ENCODE data around the gene COX4I1. TPM values are rescaled to one million over a fixed set of nuclear protein-coding genes. Genes with fewer than 3 reads are reported as not detected.

Gene COX4I1
- total and polyA plus RNA-seq, 10 of the 15 experiments (the other 5 are each of a cell fraction or from before 2014, with no cell fraction given), result 480 to 1,889 (median 872) TPM

DNA sequence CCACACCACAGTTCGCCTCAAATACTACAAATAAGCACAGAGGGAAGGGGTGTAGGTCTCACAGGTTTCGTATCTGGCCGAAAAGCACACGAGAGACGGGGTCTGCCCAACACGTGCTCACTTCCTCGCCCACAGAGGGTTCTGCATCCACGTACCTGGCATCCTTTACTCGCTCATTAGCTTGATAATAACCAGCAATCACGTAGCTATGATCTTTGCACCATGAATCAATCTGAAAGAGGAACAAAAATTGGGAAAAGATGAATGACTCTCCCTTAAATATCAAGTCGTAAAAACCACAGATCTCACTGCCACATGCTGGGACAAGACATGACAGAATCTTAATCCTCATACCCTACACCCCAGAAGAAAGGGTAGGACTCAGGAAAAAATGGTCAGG, 10.7 kb upstream of the COX4I1 start:
- in situ Hi-C loops (cut with MboI), result no loop called here
- peaks cover 18 to 30% of the 10 kb centered on the region in 2 experiments for H3K36me3 ChIP-seq (ENCODE audit: control insufficient read depth in 2 of 2, insufficient read depth in 2 of 2, low read length in 1 of 2)
- no TSS peak for BruUV-seq (replicated peaks)
- H3K9ac ChIP-seq (ENCODE audit: control insufficient read depth, insufficient read depth, low read length), result no peak overlapping the region
- H3K4me1 ChIP-seq (ENCODE audit: control insufficient read depth, insufficient read depth, low read length), result no peaks in the 10 kb centered on the region; the same call in 1 of the 2 replicates
- H3K4me3 ChIP-seq, result no peak overlapping the region
- ChIA-PET SMC1A (ENCODE audit: uncharacterized antibody, unreplicated experiment) (interaction anchor here (0.7 to 1.1 kb wide), 3 partner anchors 8 to 44 kb away, joined by 3 to 4 read pairs (median 4); no protein-coding TSS in a partner anchor), RAD21 (ENCODE audit: unreplicated experiment) (no interaction called here), POLR2A (no interaction called here), CTCF (interaction anchor here (1.4 to 1.7 kb wide), 2 partner anchors 9 to 395 kb away, joined by 4 read pairs; no protein-coding TSS in a partner anchor)
- no peaks in the 10 kb centered on the region for H3K27me3 ChIP-seq (replicated peaks in 1 of 2; ENCODE audit: control insufficient read depth in 2 of 2, insufficient read depth in 2 of 2, low read length in 1 of 2)
- intact Hi-C loops (cut with micrococcal nuclease; ENCODE audit: unreplicated experiment), result no loop called here
- no peak overlapping the region for H3K27ac ChIP-seq (ENCODE audit: control insufficient read depth, insufficient read depth)
- no peaks in the 10 kb centered on the region for H4K20me1 ChIP-seq (ENCODE audit: control insufficient read depth, insufficient read depth)
- peak; percentile 24; the same call in 1 of the 2 replicates for TF ChIP-seq IKZF1 (conservative IDR thresholded peaks at IDR 0.05)
- TF ChIP-seq BHLHE40 (IDR thresholded peaks at IDR 0.05; ENCODE audit: borderline replicate concordance in 1 of 2, low read depth in 2 of 2, low read length in 1 of 2), result 0 out of 4 replicates have a peak, but pooled peaks of 1 of the 2 experiments have one; percentile 5
- no peak for TF ChIP-seq MEF2A (IDR thresholded peaks at IDR 0.05; ENCODE audit: insufficient read depth, low read depth, low read length)
- H3K79me2 ChIP-seq (ENCODE audit: control insufficient read depth, insufficient read depth, low read length), result peaks cover 4% of the 10 kb centered on the region; the same call in 1 of the 2 replicates
- FAIRE-seq (no peak), ATAC-seq (no peak), DNase-seq (ENCODE audit: low read depth, low spot score) (no peak)
- H2AFZ ChIP-seq (ENCODE audit: control insufficient read depth, low read depth, low read length), result no peak overlapping the region
- no peak overlapping the region for H3K4me2 ChIP-seq (ENCODE audit: control insufficient read depth, insufficient read depth)
- WGBS (ENCODE audit: insufficient coverage, insufficient replicate concordance, low lambda C conversion rate, missing lambda C conversion rate), result 55% methylated on average over 11 of the region's 11 CpGs
- H3K9me3 ChIP-seq (replicated peaks; ENCODE audit: control insufficient read depth, insufficient read depth, low read length), result no peaks in the 10 kb centered on the region

DNA sequence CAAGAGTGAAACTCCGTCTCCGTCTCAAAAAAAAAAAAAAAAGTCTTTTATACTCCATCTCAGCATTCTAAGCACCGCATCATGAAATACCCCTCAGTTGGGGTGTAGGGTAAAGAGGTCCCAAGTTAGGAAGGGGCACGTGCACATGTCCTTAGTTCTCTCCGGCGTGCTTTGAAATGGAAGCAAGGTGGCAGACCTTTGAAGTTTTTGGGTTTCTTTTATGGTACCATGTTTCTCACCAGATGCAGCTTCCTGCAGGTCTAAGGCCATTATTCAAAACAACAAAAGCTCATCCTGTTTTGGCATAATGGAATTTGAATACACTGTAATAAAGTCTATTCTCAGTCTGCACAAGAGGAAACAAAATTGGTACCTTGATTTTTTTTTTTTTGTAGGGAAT, 9.7 kb upstream of the COX4I1 start:
- CTCF ChIA-PET, result interaction anchor here (0.7 to 1.7 kb wide), 3 partner anchors 8 to 396 kb away, joined by 4 to 5 read pairs (median 4); no protein-coding TSS in a partner anchor
- H3K27ac ChIP-seq (ENCODE audit: control insufficient read depth, insufficient read depth), result no peak overlapping the region
- no peak for DNase-seq (ENCODE audit: low read depth, low spot score)
- H3K27me3 ChIP-seq (replicated peaks in 1 of 2; ENCODE audit: control insufficient read depth in 2 of 2, insufficient read depth in 2 of 2, low read length in 1 of 2), result no peaks in the 10 kb centered on the region
- RAD21 ChIA-PET (ENCODE audit: unreplicated experiment), result interaction anchor here (0.6 to 0.7 kb wide), 2 partner anchors 13 to 32 kb away, joined by 4 read pairs; no protein-coding TSS in a partner anchor
- peaks cover 18 to 29% of the 10 kb centered on the region in 2 experiments for H3K36me3 ChIP-seq (ENCODE audit: control insufficient read depth in 2 of 2, insufficient read depth in 2 of 2, low read length in 1 of 2)
- H3K4me1 ChIP-seq (ENCODE audit: control insufficient read depth, insufficient read depth, low read length), result no peaks in the 10 kb centered on the region; the same call in 1 of the 2 replicates
- BruUV-seq (replicated peaks), result no TSS peak
- in situ Hi-C loops (cut with MboI) (no loop called here), intact Hi-C loops (cut with micrococcal nuclease; ENCODE audit: unreplicated experiment) (no loop called here)
- POLR2A ChIA-PET, result no interaction called here
- ATAC-seq, result no peak
- H4K20me1 ChIP-seq (ENCODE audit: control insufficient read depth, insufficient read depth), result no peaks in the 10 kb centered on the region
- H3K79me2 ChIP-seq (ENCODE audit: control insufficient read depth, insufficient read depth, low read length), result peaks cover 4% of the 10 kb centered on the region; the same call in 1 of the 2 replicates
- no peak overlapping the region for H3K4me3 ChIP-seq
- H3K9ac ChIP-seq (ENCODE audit: control insufficient read depth, insufficient read depth, low read length), result no peak overlapping the region
- SMC1A ChIA-PET (ENCODE audit: uncharacterized antibody, unreplicated experiment), result interaction anchor here (1.1 kb wide), 1 partner anchor 45 kb away, joined by 3 read pairs; no protein-coding TSS in a partner anchor
- no peak for FAIRE-seq
- H3K9me3 ChIP-seq (replicated peaks; ENCODE audit: control insufficient read depth, insufficient read depth, low read length), result no peaks in the 10 kb centered on the region
- 100% methylated on average over 6 of the region's 6 CpGs for WGBS (ENCODE audit: insufficient coverage, insufficient replicate concordance, low lambda C conversion rate, missing lambda C conversion rate)
- no peak overlapping the region for H2AFZ ChIP-seq (ENCODE audit: control insufficient read depth, low read depth, low read length)
- H3K4me2 ChIP-seq (ENCODE audit: control insufficient read depth, insufficient read depth), result no peak overlapping the region
- TF ChIP-seq, protein P1, sequence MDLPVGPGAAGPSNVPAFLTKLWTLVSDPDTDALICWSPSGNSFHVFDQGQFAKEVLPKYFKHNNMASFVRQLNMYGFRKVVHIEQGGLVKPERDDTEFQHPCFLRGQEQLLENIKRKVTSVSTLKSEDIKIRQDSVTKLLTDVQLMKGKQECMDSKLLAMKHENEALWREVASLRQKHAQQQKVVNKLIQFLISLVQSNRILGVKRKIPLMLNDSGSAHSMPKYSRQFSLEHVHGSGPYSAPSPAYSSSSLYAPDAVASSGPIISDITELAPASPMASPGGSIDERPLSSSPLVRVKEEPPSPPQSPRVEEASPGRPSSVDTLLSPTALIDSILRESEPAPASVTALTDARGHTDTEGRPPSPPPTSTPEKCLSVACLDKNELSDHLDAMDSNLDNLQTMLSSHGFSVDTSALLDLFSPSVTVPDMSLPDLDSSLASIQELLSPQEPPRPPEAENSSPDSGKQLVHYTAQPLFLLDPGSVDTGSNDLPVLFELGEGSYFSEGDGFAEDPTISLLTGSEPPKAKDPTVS (IDR thresholded peaks at IDR 0.05; ENCODE audit: low read depth, low read length), result no peak
- TF ChIP-seq SUZ12 (IDR thresholded peaks at IDR 0.05; ENCODE audit: unreplicated experiment) (no peak), PAX8 (IDR thresholded peaks at IDR 0.05) (no peak), JUNB (IDR thresholded peaks at IDR 0.05) (no peak)
- TF ChIP-seq, protein P2, sequence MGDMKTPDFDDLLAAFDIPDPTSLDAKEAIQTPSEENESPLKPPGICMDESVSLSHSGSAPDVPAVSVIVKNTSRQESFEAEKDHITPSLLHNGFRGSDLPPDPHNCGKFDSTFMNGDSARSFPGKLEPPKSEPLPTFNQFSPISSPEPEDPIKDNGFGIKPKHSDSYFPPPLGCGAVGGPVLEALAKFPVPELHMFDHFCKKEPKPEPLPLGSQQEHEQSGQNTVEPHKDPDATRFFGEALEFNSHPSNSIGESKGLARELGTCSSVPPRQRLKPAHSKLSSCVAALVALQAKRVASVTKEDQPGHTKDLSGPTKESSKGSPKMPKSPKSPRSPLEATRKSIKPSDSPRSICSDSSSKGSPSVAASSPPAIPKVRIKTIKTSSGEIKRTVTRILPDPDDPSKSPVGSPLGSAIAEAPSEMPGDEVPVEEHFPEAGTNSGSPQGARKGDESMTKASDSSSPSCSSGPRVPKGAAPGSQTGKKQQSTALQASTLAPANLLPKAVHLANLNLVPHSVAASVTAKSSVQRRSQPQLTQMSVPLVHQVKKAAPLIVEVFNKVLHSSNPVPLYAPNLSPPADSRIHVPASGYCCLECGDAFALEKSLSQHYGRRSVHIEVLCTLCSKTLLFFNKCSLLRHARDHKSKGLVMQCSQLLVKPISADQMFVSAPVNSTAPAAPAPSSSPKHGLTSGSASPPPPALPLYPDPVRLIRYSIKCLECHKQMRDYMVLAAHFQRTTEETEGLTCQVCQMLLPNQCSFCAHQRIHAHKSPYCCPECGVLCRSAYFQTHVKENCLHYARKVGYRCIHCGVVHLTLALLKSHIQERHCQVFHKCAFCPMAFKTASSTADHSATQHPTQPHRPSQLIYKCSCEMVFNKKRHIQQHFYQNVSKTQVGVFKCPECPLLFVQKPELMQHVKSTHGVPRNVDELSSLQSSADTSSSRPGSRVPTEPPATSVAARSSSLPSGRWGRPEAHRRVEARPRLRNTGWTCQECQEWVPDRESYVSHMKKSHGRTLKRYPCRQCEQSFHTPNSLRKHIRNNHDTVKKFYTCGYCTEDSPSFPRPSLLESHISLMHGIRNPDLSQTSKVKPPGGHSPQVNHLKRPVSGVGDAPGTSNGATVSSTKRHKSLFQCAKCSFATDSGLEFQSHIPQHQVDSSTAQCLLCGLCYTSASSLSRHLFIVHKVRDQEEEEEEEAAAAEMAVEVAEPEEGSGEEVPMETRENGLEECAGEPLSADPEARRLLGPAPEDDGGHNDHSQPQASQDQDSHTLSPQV (IDR thresholded peaks at IDR 0.05), result no peak

All from GM12878 (cell line).